GM12874 (cell line): Measurements from ENCODE around the gene NEDD4L.

Experiments
- CTCF ChIP-seq: IDR thresholded peaks from 2 replicates; pipeline ENCODE4 v1.5.1; 2011; ENCODE audit warnings: low read depth, mild to moderate bottlenecking, control low read depth, low read length, moderate library complexity; ENCODE audit not compliant: insufficient read depth

Gene NEDD4L

GRCh38 chr18:58449464-58449863 is 405.4 kb downstream of the NEDD4L start:
- TF ChIP-seq CTCF, result no peak
